ENCODE measurements around the gene ISL1. TPM values are rescaled to one million over a fixed set of nuclear protein-coding genes. Genes with fewer than 3 reads are reported as not detected.

The ISL1 gene
- total and polyA plus RNA-seq, 4 donors: not detected

DNA sequence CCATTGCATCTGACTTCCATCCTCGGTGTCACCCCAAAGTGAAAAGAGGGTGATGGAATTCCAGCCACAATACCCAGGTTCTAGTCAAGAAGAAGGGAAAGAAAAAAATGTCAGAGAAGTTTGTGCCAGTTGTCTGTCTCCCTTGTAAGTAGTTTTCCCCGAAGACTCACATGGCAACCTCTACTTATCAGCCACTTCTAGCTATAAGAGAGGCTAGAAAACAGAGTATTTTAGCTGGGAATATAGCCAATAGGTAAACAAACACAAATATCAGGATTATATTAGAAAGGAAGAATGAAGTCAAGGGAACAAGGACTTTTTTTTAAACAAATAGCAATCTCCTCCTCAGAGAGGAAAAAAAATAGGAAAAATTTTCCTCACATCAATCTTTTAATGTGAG lies 12.2 kb upstream of the ISL1 start:
- H3K36me3 ChIP-seq (ENCODE audit: control insufficient read depth in 4 of 4, insufficient read depth in 3 of 4, low read depth in 1 of 4, low read length in 3 of 4): no peaks in the 10 kb centered on the region
- H3K27ac ChIP-seq (ENCODE audit: low read depth in 1 of 2, low read length in 2 of 2): no peak overlapping the region
- DNase-seq (ENCODE audit: low spot score): no peak
- no peaks in the 10 kb centered on the region for H3K9me3 ChIP-seq (ENCODE audit: control insufficient read depth in 4 of 4, low read length in 3 of 4)
- no peaks in the 10 kb centered on the region for H3K4me1 ChIP-seq (ENCODE audit: control insufficient read depth in 4 of 4, insufficient read depth in 4 of 4, low read length in 3 of 4)
- no peak overlapping the region for H3K4me3 ChIP-seq (ENCODE audit: low read depth in 1 of 3, low read length in 3 of 3)
- TF ChIP-seq FOXA1 (IDR thresholded peaks at IDR 0.05): no peak
- TF ChIP-seq, protein P1, sequence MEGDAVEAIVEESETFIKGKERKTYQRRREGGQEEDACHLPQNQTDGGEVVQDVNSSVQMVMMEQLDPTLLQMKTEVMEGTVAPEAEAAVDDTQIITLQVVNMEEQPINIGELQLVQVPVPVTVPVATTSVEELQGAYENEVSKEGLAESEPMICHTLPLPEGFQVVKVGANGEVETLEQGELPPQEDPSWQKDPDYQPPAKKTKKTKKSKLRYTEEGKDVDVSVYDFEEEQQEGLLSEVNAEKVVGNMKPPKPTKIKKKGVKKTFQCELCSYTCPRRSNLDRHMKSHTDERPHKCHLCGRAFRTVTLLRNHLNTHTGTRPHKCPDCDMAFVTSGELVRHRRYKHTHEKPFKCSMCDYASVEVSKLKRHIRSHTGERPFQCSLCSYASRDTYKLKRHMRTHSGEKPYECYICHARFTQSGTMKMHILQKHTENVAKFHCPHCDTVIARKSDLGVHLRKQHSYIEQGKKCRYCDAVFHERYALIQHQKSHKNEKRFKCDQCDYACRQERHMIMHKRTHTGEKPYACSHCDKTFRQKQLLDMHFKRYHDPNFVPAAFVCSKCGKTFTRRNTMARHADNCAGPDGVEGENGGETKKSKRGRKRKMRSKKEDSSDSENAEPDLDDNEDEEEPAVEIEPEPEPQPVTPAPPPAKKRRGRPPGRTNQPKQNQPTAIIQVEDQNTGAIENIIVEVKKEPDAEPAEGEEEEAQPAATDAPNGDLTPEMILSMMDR (IDR thresholded peaks at IDR 0.05; ENCODE audit: low read depth, low read length, missing input control): no peak
- TF ChIP-seq, protein P2, sequence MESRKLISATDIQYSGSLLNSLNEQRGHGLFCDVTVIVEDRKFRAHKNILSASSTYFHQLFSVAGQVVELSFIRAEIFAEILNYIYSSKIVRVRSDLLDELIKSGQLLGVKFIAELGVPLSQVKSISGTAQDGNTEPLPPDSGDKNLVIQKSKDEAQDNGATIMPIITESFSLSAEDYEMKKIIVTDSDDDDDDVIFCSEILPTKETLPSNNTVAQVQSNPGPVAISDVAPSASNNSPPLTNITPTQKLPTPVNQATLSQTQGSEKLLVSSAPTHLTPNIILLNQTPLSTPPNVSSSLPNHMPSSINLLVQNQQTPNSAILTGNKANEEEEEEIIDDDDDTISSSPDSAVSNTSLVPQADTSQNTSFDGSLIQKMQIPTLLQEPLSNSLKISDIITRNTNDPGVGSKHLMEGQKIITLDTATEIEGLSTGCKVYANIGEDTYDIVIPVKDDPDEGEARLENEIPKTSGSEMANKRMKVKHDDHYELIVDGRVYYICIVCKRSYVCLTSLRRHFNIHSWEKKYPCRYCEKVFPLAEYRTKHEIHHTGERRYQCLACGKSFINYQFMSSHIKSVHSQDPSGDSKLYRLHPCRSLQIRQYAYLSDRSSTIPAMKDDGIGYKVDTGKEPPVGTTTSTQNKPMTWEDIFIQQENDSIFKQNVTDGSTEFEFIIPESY (IDR thresholded peaks at IDR 0.05): no peak
- 61% methylated on average over 2 of the region's 2 CpGs for WGBS
- peaks cover 0 to 6% (median 2%) of the 10 kb centered on the region in 4 donors for H3K27me3 ChIP-seq (ENCODE audit: control insufficient read depth in 4 of 4, insufficient read depth in 4 of 4, low read length in 3 of 4)
- no peak overlapping the region for H3K9ac ChIP-seq (ENCODE audit: low read depth in 1 of 2, low read length in 2 of 2)

DNA sequence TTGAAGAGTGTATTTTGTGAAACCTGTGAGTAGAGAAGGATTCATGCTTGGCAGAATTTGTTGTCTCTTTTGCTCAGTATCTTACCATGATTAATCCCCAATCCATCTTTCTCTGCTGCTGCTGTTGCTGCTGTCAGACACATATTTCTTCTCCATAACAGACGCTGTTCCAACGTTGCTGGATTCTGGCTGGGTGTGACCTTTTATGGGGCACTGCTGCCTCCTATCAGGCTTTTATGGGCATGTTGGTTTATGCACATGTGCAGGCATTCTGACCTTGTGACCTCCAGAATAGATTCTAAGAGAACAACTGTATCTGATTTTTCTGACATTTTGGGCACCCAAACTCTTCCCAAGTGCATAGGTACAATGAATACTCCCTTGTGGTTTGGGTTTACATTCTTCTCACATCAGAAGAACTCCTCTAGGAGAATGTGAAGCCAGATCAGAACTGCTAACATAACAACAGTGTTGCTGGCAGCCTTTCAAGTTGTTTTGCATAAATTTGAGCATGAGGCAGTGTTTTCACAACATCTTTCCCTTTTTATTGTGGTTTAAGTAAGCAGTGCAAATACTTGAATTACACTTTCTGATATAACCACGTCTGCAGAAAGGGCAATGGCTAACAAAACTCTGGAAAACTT lies 9.2 kb upstream of the ISL1 start:
- Histone ChIP-seq H3K9me3 (ENCODE audit: control insufficient read depth in 4 of 4, low read length in 3 of 4) (peaks cover 0 to 3% (median 1%) of the 10 kb centered on the region in 4 donors), H3K4me1 (ENCODE audit: control insufficient read depth in 4 of 4, insufficient read depth in 4 of 4, low read length in 3 of 4) (peaks cover 0 to 8% (median 7%) of the 10 kb centered on the region in 4 donors), H3K9ac (ENCODE audit: low read depth in 1 of 2, low read length in 2 of 2) (no peak overlapping the region), H3K27ac (ENCODE audit: low read depth in 1 of 2, low read length in 2 of 2) (no peak overlapping the region), H3K4me3 (ENCODE audit: low read depth in 1 of 3, low read length in 3 of 3) (no peak overlapping the region), H3K36me3 (ENCODE audit: control insufficient read depth in 4 of 4, insufficient read depth in 3 of 4, low read depth in 1 of 4, low read length in 3 of 4) (no peaks in the 10 kb centered on the region), H3K27me3 (ENCODE audit: control insufficient read depth in 4 of 4, insufficient read depth in 4 of 4, low read length in 3 of 4) (peaks cover 0 to 15% (median 9%) of the 10 kb centered on the region in 4 donors)
- TF ChIP-seq NR2F2 (IDR thresholded peaks at IDR 0.05) (no peak), HNF4A (conservative IDR thresholded peaks at IDR 0.05) (no peak)
- no peak for DNase-seq (ENCODE audit: low spot score)
- 21% methylated on average over 3 of the region's 3 CpGs for WGBS

DNA sequence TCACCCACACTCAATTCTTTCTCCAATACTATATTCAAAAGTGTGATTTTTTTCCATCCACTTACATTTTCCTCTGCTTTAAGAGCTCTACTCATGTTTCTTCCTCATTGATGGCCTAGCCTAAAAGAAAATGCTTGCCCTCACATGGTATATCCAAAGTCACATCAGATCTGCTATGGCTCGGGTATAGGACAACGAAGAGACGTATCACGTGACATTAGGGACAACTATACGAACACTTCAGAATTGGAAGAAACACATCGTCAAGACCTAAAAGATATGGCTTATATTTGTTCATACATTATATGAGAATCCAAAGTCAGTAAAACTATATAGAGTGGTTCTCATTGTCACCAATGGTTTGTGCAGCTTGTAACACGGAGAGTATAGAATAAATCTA lies 8.2 kb upstream of the ISL1 start:
- Histone ChIP-seq H3K9ac (ENCODE audit: low read depth in 1 of 2, low read length in 2 of 2) (no peak overlapping the region), H3K4me1 (ENCODE audit: control insufficient read depth in 4 of 4, insufficient read depth in 4 of 4, low read length in 3 of 4) (peaks cover 0 to 13% (median 8%) of the 10 kb centered on the region in 4 donors), H3K36me3 (ENCODE audit: control insufficient read depth in 4 of 4, insufficient read depth in 3 of 4, low read depth in 1 of 4, low read length in 3 of 4) (no peaks in the 10 kb centered on the region), H3K4me3 (ENCODE audit: low read depth in 1 of 3, low read length in 3 of 3) (no peak overlapping the region), H3K27ac (ENCODE audit: low read depth in 1 of 2, low read length in 2 of 2) (no peak overlapping the region), H3K27me3 (ENCODE audit: control insufficient read depth in 4 of 4, insufficient read depth in 4 of 4, low read length in 3 of 4) (peaks cover 0 to 19% (median 11%) of the 10 kb centered on the region in 4 donors), H3K9me3 (ENCODE audit: control insufficient read depth in 4 of 4, low read length in 3 of 4) (peaks cover 0 to 3% (median 1%) of the 10 kb centered on the region in 4 donors)
- no peak for DNase-seq (ENCODE audit: low spot score)
- 89% methylated on average over 7 of the region's 7 CpGs for WGBS
- TF ChIP-seq, protein P3, sequence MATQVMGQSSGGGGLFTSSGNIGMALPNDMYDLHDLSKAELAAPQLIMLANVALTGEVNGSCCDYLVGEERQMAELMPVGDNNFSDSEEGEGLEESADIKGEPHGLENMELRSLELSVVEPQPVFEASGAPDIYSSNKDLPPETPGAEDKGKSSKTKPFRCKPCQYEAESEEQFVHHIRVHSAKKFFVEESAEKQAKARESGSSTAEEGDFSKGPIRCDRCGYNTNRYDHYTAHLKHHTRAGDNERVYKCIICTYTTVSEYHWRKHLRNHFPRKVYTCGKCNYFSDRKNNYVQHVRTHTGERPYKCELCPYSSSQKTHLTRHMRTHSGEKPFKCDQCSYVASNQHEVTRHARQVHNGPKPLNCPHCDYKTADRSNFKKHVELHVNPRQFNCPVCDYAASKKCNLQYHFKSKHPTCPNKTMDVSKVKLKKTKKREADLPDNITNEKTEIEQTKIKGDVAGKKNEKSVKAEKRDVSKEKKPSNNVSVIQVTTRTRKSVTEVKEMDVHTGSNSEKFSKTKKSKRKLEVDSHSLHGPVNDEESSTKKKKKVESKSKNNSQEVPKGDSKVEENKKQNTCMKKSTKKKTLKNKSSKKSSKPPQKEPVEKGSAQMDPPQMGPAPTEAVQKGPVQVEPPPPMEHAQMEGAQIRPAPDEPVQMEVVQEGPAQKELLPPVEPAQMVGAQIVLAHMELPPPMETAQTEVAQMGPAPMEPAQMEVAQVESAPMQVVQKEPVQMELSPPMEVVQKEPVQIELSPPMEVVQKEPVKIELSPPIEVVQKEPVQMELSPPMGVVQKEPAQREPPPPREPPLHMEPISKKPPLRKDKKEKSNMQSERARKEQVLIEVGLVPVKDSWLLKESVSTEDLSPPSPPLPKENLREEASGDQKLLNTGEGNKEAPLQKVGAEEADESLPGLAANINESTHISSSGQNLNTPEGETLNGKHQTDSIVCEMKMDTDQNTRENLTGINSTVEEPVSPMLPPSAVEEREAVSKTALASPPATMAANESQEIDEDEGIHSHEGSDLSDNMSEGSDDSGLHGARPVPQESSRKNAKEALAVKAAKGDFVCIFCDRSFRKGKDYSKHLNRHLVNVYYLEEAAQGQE (IDR thresholded peaks at IDR 0.05): no peak
- TF ChIP-seq, protein P2 (IDR thresholded peaks at IDR 0.05): no peak
- TF ChIP-seq GABPA (IDR thresholded peaks at IDR 0.05 in 1 of 2, conservative IDR thresholded peaks at IDR 0.05 in 1 of 2) (no peak), HNF4A (conservative IDR thresholded peaks at IDR 0.05) (no peak), JUND (IDR thresholded peaks at IDR 0.05) (no peak), HNF4G (IDR thresholded peaks at IDR 0.05) (no peak), SP1 (IDR thresholded peaks at IDR 0.05) (no peak), RXRA (IDR thresholded peaks at IDR 0.05) (no peak), RAD21 (IDR thresholded peaks at IDR 0.05) (no peak), FOXA1 (IDR thresholded peaks at IDR 0.05) (no peak), TAF1 (conservative IDR thresholded peaks at IDR 0.05) (no peak), FOXA2 (IDR thresholded peaks at IDR 0.05) (no peak)
- TF ChIP-seq, protein P1 (IDR thresholded peaks at IDR 0.05; ENCODE audit: low read depth, low read length, missing input control): no peak
- TF ChIP-seq, protein P4, sequence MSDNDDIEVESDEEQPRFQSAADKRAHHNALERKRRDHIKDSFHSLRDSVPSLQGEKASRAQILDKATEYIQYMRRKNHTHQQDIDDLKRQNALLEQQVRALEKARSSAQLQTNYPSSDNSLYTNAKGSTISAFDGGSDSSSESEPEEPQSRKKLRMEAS (IDR thresholded peaks at IDR 0.05): no peak
